ENCODE results near the gene KDM3A.

KDM3A gene

DNA sequence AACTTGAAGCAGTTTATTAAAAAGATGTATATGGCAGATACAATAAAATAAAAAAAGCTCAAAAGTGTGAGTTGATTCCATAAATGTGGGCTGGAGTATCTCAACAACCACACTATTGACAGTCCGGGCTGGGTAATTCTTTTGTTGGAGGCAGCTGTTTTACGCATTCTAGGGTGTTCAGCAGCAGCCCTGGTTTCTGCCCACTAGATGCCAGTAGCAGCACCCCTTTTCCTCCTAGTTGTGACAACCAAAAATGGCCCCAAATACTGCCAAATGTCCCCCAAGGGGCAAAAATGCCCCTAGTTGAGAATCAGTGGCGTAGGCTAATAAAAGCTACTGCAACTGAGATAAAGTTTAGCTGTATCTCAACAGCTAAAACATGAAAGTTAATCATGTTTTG, 77.3 kb downstream of the KDM3A start:
- DNase-seq (ENCODE audit: low spot score) = peak; percentile 65

DNA sequence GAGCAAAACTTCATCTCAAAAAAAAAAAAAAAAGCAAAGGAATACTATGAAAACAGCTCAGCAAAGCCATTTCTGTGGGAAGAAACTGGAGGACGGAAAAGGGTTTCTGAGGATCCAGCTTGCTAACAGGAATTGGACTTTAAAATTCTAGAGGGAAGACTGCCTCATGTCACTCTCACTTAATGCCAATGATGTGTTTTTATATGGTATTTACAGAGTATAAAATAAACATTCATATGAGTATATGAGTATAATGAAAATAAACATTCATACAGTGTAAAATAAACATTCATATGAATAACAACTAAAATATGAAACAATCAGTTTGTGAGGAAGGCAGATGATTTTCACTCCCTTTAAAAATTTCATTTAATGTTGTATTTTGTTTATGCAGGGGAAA, 78.2 kb downstream of the KDM3A start:
- no peak for DNase-seq (ENCODE audit: low spot score)

DNA sequence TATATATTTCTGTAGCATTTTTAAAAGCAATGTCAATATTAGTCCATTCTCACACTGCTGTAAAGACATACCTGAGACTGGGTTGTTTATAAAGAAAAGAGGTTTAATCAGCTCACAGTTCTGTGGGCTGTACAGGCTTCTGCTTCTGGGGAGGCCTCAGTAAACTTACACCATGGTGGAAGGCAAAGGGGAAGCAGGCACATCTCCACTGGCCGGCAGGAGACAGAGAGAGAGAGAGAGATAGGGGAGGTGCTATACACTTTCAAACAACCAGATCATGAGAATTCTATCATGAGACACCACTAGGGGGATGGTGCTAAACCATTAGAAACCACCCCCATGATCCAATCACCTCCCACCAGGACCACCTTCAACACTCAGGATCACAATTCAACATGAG, 79.0 kb downstream of the KDM3A start:
- no peak for DNase-seq (ENCODE audit: low spot score)

DNA sequence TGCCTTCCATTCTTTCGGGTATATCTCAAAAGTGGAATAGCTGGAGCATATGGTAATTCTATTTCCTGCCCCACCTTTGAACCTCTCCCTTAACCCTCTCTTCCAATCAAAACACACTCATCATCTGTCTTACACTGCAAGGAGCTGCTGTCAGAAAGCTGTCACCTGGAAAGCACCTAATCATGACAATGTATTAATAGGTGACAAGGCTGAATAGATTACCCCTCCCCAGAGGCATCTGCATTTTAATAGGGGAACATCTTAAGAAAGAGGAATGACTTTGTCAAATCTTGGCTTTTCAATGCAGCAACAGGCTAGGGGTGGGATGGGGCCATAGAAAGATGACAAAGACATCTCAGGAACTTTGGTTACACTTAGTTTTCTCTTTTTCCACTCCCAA, 80.8 kb downstream of the KDM3A start:
- no peak for DNase-seq (ENCODE audit: low spot score)

DNA sequence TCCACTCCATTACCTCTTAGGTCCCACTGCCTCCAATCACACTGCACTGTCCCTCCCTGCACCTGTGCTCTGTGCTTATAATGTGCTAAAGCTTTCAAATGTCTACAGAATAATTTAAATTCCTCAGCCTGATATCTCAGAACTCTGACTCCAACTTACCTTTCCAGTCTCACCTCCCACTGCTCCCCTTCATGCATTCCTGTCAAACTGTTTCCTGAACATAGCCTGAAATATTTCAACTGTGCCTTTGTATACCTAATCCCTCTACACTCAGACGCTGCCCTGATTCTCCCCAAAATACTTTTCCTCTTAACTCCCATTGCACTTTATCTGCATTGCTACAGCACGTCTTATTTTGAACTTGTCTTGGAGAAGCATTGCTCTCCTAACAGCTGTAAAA, 81.5 kb downstream of the KDM3A start:
- DNase-seq (ENCODE audit: low spot score) = no peak

DNA sequence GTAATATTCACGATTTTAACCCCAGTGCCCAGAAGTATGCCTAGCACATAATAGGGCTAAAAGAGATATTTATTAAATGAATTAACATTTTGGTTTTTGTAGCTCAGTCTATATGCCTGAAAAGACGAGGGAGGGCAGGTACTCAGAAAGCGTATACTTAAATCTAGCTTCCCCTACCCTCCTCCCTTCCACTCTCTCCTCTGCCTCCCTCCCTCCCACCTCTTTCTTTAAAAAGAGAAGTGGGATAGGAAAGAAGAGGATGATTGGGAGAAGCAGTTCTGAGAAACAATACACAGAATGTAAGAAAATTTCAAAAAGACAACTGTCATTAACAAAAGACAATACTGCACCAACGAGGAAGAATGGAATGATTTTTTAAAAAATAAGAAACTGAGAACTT, 82.3 kb downstream of the KDM3A start:
- DNase-seq (ENCODE audit: low spot score) = no peak

DNA sequence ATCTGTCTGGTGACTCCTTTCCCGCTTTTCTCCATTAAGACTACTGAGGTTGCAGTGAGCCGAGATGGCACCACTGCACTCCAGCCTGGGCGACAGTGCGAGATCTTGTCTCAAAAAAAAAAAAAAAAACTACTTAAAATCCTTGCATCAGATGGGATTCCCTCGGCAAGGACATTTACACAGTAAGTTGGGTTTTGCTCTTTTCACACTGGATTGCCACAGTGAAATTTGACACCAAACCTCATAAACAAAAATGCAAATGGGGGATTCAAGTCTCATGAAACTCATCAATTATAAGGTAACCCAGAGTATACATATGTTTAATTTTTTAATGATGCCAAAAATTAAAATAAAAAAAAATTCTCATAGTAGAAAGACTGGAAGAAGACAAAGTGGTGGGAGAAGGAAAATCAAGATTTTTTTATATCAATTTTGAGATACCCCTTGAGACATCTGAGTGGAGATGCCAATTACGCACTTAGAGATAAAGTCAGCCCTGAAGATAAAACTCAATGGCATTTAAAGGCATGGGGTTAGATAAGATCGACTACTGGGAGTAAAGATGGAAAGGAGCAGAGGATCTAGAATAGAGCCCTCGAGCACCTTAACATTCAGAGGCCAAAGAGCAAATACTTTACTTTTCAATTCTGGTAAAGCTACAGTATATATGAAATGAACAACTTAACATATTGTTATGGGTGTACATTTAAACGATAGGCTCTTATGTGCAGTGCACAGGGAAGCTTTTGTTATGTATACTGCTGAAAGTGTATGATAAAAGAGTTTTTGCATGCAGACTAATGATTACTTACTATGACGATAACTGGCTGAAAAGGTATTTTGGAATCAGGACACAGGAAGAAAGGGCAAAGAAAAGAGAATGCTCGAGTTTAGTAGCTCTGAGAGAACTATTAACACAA, 84.5 kb downstream of the KDM3A start:
- DNase-seq (ENCODE audit: low spot score) = no peak

DNA sequence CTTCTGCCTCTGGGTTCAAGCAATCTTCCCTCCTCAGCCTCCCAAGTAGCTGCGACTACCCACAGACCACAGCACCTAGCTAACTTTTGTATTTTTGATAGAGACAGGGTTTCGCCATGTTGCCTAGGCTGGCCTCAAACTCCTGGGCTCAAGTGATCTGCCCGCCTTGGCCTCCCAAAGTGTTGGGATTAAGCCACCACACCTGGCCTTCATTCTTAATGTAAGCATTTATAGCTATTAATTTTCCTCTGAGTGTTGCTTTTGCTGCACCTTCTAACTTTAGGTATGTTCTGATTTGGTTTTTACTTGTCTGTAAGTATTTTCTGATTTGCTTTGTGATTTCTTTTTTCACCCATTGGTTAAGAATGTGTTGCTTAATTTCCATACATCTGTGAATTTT, 92.4 kb downstream of the KDM3A start:
- DNase-seq (ENCODE audit: low spot score) = no peak

DNA sequence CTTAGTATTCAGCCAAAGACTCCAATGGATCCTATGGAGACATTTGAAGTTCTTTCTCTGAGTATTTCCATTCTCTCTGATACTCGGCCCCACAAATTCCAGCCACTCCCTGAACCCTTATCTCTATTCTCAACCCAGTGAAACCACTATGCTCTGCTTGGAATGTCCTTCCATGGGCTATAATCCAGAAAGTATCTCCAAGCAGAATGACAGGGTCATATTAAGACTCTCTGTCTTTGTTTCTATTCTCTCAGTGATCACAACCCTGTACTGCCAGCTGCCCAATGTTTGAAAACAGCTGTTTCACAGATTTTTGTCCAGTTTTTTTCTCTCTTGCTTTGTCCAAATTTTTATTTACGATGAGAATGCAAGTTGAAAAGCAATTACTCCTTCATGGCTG, 100.2 kb downstream of the KDM3A start:
- no peak for DNase-seq (ENCODE audit: low spot score)
